HFFc6 (cell line): ENCODE data around the gene ZNF329. TPM values are rescaled to one million over a fixed set of nuclear protein-coding genes. Genes with fewer than 3 reads are reported as not detected.

ENCODE experiments used
- DNase-seq: peaks from one replicate; pipeline ENCODE4 v3.0.0-alpha.2; 2018
- H3K27ac Mint-ChIP-seq: 2 replicates; pipeline ENCODE4 v1.8.0; 2020; ENCODE audit warnings: mild to moderate bottlenecking, mixed read lengths
- H3K27me3 Mint-ChIP-seq: 2 replicates; pipeline ENCODE4 v1.8.0; 2021; ENCODE audit warnings: mild to moderate bottlenecking, moderate library complexity, mixed read lengths; ENCODE audit not compliant: insufficient read depth
- H3K36me3 Mint-ChIP-seq: 2 replicates; pipeline ENCODE4 v1.8.0; 2021; ENCODE audit warnings: low read depth, mixed read lengths
- H3K4me1 Mint-ChIP-seq: 2 replicates; pipeline ENCODE4 v1.8.0; 2020; ENCODE audit warnings: low read depth, mixed read lengths
- H3K4me3 Mint-ChIP-seq: 2 replicates; pipeline ENCODE4 v1.8.0; 2020; ENCODE audit warnings: mild to moderate bottlenecking, moderate library complexity, mixed read lengths
- H3K9me3 Mint-ChIP-seq: 2 replicates; pipeline ENCODE4 v1.8.0; 2020; ENCODE audit warnings: mild to moderate bottlenecking, mixed read lengths
- CTCF ChIP-seq: fragments of 200-600 bp; sonication (generic); IDR thresholded peaks from 2 replicates; pipeline ENCODE4 v1.5.0; 2021; ENCODE audit warnings: antibody characterized with exemption, mild to moderate bottlenecking
- total RNA-seq, 6 experiments: library from RNA; stranded (reverse); fragmentation: NEBNext Ultra II Directional; extraction: Animal tissue kit (Norgen Biotek cat#: 25700); gene quantifications; 2 replicates in 1 of 6; 3 replicates in 5 of 6; pipeline ENCODE4 v1.2.3, GENCODE V29; 2021

The ZNF329 gene
- total RNA-seq, 6 experiments from 2014 or later, result 6.6 to 9.5 (median 7.9) TPM

- TF ChIP-seq CTCF, result no peak
- Mint-ChIP-seq H3K27me3 (peaks cover 12% of the 10 kb centered on the region), H3K4me1 (peaks cover 12% of the 10 kb centered on the region), H3K4me3 (peak overlapping the region; percentile 96), H3K36me3 (peaks cover 71% of the 10 kb centered on the region), H3K9me3 (peaks cover 90% of the 10 kb centered on the region), H3K27ac (peak overlapping the region; percentile 99)
- no peak for DNase-seq
These were observed 32.0 kb upstream of the ZNF329 start for GRCh38 chr19:58182577-58182988.

GRCh38 chr19:58181902-58182576 is 31.4 kb upstream of the ZNF329 start:
- peak; percentile 76 for TF ChIP-seq CTCF
- peaks cover 12% of the 10 kb centered on the region for H3K27me3 Mint-ChIP-seq

GRCh38 chr19:58170860-58171259 is 20.3 kb upstream of the ZNF329 start:
- peak; percentile 39 for DNase-seq
- Mint-ChIP-seq H3K36me3 (peaks cover 31% of the 10 kb centered on the region), H3K27me3 (peaks cover 4% of the 10 kb centered on the region), H3K9me3 (peaks cover 79% of the 10 kb centered on the region), H3K4me1 (no peaks in the 10 kb centered on the region), H3K27ac (no peak overlapping the region; the same call in 1 of the 2 replicates), H3K4me3 (peak overlapping the region; percentile 49; the same call in 1 of the 2 replicates)
- TF ChIP-seq CTCF, result no peak

More at GRCh38 chr19:58181902-58182576, 31.4 kb upstream of the ZNF329 start:
- Mint-ChIP-seq H3K4me1 (peaks cover 12% of the 10 kb centered on the region), H3K4me3 (peak overlapping the region; percentile 96), H3K27ac (peak overlapping the region; percentile 99), H3K9me3 (peaks cover 90% of the 10 kb centered on the region), H3K36me3 (peaks cover 71% of the 10 kb centered on the region)
- peak; percentile 1 for DNase-seq

DNA sequence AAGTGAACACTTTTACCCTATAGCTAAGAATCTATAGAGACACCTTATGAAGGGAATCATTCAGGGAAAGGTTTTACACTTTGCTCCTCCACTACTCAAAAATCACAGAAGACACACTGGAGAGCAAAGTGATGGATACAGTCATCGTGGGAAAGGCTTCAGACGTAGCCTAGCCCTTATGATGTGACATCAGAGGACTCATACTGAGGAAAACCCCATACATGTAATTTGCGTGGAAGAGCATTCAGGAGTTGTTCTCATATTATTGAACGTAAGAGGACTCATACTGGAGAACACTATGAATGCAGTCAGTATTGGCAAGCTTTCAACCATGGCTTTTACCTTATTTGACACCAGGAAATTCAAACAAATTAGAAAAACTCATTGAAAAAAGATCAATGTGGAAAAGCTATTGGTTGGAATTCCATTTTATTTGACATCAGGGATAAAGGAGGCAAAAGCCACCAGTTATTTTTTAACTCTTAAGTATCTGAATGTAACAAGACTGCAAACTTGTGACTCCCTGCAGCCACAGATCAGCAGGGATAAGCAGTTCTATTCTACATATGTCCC is 16.2 kb upstream of the ZNF329 start:
- TF ChIP-seq CTCF, result no peak
- DNase-seq, result no peak
- H3K9me3 Mint-ChIP-seq, result peaks cover 83% of the 10 kb centered on the region
- H3K36me3 Mint-ChIP-seq, result peaks cover 34% of the 10 kb centered on the region
- H3K4me3 Mint-ChIP-seq, result no peak overlapping the region
- no peaks in the 10 kb centered on the region for H3K4me1 Mint-ChIP-seq
- H3K27me3 Mint-ChIP-seq, result no peaks in the 10 kb centered on the region
- H3K27ac Mint-ChIP-seq, result no peak overlapping the region

DNA sequence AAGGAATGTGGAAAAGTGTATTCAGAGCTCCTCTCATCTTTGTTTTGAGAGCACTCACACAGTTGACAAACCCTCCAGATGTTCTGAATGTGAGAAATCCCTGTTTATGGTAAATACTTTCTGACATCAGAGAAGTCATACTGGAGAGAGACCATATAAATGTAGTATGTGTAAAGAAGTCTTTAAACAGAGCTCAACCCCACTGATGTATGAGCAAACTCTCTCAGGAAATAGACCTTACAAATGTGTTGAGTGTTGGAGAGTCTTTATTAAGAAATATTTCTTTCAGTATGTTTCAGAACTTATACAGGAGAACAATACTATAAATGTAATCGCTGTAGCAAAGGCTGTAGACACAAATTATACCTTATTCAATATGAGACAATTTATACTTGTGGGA is 15.7 kb upstream of the ZNF329 start:
- no peak for TF ChIP-seq CTCF
- H3K9me3 Mint-ChIP-seq, result peaks cover 86% of the 10 kb centered on the region

More for the DNA sequence above, 15.7 kb upstream of the ZNF329 start:
- Mint-ChIP-seq H3K27ac (no peak overlapping the region), H3K4me1 (no peaks in the 10 kb centered on the region), H3K27me3 (no peaks in the 10 kb centered on the region), H3K4me3 (no peak overlapping the region), H3K36me3 (peaks cover 37% of the 10 kb centered on the region)
- DNase-seq, result no peak
